ENCODE results near the gene CCDC136.

GRCh38 chr7:128742206-128742605 lies 49.6 kb upstream of the CCDC136 start:
- TF ChIP-seq CTCF (conservative IDR thresholded peaks at IDR 0.05 in 1 of 2, IDR thresholded peaks at IDR 0.05 in 1 of 2; ENCODE audit: extremely low read depth in 1 of 2, insufficient read depth in 1 of 2, low read depth in 1 of 2, low read length in 2 of 2) (no peak), EZH2 (IDR thresholded peaks at IDR 0.05; ENCODE audit: borderline replicate concordance, low read length) (no peak)

Measured in mammary epithelial cell (primary cell).